GM21381 (cell line): ENCODE results near the gene RALGPS1.

ENCODE experiments used
- ATAC-seq: cut with Tn5 transposase; IDR thresholded peaks from one replicate; pipeline ENCODE4 v1.9.1; 2021; ENCODE audit warnings: mild to moderate bottlenecking, moderate library complexity; ENCODE audit not compliant: unreplicated experiment

The RALGPS1 gene

DNA sequence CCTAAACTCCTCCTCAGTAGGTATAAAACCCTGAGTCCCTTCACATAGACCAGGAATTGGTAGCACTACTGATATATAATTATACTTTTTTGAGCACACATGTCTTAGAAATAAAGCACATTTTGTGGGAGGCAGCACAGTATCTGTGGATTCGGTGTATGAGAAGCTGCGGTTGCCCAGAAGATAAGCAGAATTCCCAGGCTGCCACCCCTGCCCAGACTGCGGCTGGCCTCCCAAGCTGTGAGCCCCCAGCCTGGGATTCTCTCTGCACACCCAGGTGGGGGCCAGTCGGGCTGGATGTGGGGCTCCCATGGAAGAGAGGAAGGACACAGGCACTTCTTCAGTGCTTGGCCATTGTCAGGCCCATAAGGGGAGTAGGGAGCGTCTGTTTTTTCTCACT lies 233.4 kb downstream of the RALGPS1 start:
- no peak for ATAC-seq

DNA sequence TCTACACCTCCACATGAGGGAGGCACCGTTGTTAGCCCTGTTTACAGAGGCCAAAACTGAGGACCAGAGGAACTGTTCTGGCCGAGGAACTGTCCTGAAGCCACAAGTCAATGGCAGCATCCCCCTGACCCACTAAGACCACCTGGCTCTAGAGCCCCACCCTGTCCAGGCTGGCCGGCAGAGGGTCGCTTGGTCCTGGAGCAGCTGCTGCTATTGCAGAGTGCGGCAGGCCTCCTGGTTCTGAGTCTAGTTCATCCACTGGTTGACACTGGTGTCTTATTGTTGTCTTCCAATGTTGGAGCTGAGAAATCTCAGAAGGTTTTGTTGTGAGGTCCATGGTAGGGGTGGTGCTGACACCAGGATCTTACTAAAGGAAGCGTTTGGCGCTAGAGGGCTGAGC lies 234.4 kb downstream of the RALGPS1 start:
- ATAC-seq: no peak

DNA sequence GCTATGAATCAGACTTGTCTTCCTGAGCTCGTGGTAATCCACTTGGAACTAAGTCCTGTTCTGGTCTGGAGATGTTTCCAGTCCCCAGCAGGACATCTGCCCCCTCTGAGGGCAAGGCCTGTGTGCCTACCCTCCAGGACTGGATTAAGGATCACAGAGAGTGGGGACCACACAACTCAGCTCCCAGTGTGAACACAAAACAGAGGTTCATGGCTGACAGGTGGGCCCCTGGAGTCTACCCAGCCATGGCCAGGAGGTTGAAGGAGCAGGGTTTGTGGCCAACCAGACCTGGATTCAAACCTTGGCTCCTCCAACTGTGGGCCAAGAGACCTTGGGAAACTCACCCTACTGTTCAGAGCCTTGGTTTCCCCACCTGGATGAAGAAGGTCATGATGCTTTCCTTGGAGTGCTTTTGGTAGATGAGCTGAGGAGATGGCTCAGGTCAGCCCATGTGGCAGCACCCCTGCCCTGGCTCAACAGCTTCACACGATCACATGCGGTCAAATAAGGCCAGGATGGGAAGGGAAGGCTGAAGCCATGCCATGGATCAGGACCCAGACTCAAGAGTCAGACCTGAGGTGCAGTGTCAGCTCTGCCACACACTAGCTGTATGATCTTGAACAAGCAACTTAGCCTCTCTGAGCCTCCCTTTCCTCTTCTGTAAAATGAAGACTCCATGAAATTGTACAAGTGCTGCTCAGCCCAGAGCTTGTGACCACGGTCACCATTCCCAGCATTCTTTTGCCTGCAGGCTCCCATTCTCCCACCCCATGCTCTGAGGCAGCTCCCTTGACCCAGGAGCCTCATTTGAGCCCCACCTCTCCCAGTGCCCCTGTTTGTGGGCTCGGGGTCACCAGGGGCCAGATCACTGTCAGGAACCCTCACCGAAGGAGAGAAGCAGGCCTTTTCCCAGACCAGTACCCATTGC lies 235.1 kb downstream of the RALGPS1 start:
- ATAC-seq: no peak

DNA sequence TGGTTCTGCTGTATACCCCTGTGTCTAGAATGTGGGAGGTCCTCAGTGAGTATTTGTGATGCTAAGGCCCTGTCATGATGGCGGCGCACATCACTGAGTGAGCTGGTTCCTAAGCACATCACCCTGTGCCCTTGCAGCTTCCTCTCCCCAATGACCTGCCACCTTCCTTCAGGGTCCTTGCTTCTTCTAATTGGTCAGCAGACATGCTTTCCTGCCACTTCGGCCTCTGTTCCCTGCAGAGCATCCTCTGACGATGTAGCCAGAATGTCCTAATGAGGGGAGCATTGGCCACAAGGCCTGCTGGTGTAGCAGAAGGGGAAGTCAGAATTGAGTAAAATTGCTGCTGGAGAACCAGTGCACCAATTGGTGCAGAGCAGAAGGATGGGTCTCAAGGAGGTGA lies 238.9 kb downstream of the RALGPS1 start:
- no peak for ATAC-seq

DNA sequence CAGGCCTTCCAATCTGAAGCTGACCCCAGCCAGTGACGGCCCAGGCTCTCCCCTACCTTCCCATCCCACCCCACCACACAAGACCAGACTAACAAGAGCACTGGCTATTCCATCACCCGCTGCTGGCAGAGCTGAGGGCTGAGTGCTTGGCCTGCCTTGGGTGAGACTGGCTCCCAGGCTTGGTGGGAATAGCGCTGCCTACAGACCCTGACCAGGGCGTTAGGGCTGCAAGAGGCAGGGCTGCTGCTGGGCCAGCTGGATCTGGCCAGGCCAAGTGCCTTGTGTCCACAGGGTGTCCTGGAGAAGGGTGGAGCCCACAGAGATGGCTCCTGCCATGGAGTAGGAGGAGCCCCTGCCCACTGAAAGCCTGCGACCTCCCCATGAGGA lies 239.4 kb downstream of the RALGPS1 start:
- ATAC-seq: no peak

DNA sequence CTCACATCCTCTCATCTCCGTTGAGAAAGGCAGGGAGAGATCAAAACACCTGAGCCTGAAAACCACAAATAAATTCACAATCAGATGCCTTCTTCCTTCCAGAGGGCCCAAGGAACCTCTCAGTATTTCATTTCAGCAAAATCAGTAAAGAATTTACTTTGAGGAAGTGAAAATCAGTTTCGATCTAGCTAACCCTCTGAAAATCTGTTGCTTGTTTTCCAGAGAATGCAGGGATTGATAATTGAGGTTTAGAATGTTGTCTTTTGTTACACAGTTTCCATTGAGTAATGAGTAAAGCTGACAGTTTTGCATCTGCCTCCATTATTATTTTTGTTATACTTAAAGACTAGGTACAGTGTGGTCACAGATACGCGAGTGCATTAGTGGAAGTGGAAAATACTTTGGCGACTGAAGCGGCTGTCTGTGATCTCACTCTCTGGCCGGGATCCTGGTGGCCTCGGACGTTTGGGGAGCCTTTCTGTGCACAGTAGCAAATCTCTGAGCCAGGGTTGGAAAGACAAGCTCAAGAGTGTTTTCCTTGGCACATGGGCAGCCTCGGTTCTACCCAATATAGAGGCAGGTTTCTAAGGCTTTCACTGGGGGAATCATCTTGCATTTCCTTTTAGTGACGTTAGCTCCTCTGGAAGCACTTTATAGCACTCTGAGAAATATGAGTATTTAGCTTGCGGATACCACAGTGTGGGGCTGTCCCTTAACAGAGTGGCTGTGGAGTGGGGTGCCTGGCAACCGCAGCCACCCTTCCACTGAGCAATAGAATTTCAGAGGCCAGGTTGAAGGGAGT lies 240.0 kb downstream of the RALGPS1 start:
- ATAC-seq: peak; percentile 53

DNA sequence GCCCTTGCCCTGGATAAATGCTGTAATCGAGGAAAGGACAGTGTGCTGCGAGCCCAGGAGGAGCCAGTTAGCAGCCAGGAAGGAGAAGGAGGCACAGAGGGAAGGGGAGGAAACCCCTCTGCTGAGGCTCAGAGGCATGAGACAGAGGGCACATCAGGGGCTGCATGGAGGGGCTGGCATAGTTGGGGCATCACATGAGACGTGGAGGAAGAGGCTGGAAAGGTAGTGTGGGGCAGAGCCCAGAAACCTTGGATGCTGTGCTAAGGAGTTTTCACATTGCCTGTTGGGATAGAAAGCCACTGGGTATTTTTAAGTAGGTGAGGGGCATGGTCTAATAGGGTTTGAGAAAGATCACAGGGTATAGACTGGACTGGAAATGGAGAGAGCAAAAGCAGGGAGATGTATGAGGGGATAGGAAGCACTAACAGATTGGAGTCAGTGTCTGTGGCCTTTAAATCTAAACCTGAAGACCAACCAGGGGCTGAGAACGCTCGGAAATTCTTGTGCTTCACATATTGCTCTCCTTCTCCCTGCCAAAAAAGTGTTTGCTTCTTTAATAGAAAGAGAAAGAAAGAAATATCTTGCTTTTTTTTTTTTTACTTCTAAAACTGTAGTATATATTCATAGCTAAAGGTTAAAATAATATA lies 240.9 kb downstream of the RALGPS1 start:
- no peak for ATAC-seq

DNA sequence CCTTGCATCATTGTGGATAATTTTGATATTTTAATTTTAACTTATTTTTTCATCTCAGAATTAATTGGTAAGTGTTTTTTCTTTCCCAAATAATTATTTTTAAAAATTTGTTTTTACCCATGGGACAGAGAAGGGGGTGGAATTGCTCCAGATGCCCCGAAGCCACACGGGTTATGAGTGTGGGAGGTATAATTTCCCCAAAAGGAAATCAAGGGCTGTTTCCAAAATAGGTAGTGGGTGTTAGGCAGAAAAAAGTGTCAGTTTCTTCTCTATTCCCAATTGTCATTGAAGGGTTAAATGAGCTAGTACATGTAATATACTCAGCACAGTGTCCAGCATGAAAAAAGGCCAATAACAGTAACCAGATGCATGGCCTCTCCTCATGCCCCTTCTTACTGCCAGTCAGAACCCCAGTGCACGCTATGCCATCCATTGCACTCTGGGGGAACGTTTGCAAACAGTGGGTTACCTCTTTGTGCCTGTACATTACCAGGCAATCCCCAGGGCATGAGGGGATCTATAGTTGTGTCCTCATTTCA lies 244.3 kb downstream of the RALGPS1 start:
- no peak for ATAC-seq

DNA sequence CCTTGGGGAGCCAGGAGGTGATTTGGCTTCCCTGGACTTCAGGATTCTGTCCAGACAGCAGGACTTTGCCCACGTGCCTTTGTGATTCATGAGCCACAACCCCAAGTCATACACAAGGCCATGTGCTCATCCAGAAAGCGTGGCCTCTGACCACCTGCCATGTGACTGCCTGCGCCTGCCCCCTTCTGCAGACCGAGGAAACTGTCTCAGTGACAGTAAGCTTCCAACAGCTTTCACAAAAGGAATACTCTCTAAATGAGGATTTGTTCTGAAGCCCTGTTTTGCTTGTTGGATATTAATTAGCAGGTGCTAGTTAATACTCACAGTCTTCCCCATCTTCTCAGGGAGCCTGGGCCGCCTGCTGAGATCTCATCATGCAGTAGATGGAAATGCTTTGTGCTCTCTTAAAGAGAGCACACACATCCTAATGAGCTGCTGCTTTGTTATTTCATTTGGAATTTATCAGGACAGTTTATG lies 244.8 kb downstream of the RALGPS1 start:
- no peak for ATAC-seq

DNA sequence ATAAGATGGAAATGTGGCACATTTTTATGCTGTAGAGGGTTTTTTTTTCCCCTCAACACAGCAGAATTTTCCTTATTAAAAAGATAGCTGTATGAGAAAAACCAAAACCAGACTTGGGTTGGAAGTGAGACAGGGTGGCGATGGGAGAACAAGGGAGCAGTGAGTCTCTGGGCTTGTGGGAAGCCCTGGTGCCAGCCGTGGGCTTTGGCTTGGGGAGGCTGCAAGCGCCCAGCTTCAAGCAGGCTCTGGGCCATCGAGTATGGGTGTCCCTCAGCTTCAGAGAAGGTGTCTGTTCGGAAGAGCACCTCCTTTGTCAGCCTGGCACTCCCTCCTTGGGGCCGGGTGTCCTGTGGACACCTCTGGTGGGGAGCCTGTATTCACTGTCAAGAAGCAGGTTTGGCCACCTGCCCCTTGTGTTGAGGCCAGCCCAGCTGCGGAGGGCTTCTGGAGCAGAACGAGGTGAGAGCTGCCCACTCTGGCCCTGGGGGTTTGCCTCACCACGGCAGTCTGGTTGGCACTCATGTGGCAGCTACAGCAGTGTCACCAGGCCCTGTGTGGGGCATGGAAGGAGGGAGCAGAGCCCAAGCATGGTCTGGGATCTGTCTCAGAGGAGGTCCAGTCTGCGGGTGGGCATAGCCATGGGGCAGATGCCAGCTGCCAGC lies 245.5 kb downstream of the RALGPS1 start:
- ATAC-seq: no peak

DNA sequence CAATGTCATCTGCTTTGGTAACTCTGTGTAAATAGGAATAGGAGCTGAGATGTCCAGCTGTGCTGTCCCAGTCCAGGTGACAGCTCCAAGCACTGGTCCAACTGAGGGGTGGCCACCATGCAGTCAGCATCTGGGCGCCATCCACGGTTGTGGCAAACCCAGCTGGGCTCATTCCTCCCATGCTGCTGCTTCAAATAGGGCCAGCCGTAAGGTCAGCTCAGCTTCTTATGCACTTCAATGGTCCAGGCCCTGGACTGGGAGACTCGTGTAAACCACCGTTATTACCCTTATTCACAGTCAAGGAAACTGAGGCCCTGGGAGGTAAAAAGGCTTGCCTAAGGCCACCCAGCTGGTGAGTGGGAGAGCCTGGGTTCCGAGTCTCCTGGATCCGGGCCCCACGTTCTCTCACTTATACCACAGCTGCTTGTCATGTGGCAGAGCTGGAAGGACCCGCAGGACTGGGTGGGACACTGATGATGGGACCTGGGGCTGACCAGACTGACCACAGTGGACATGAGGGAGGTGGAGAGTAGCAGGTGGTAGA lies 246.6 kb downstream of the RALGPS1 start:
- ATAC-seq: no peak

DNA sequence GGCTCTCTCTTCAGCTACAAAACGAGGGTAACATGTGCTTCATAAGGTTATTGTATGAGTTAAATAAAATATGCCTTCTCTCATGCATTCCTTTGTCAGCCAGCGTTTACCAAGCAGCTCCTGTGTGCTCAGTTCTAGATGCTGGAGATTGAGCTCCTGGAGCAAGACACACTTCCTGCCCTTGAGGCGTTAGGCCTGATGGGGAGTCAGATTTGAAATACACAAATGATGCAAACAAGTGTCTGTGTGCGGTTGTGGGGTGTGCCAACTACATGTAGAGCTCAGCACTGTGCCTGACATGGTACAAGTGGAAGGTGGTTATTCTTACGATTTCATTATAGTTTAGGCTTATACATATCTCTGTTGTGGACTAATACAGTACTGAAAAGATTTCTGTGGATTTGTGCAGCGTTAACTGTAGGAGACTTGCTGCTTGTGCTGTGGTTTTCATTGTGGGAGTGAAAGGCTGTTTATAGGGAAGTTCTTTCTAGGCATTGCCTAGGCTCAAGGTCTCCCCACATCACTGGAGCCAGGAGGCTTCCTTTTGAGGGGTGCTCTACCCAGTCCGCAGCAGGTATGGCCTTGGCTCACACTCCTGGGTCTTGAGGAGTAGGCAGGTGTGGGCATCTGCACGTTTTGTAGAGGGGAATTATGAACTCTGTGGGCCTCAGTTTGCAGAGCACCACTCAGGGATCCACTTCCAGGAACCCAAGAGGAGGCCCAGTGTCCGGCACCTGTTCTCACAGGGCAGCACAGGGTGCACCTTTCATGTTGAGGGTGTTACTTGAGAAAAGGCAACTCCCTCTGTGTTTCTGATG lies 247.7 kb downstream of the RALGPS1 start:
- no peak for ATAC-seq

DNA sequence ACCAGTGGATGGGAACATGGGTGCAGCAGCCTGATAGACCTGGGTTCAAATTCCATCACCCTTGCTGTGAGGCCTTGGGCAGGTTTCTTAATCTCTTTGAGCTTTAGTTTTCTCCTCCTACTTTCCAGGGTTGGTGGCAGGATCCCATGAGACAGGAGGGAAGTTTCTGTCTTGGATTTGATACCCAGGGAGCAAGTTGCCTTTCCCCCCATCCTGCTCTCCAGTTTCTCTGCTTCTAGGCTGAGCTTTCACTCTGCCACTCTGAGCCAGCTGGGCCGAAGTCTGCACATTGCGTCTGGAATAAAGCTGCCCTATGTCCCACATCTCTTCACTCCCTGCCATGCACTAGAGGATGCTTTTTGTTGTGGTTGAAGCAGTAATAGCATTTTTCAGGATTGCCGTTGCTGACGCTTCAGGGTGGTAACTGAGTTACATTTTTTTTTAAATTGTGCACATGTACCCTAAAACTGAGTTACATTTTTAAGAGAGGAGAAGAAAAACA lies 248.3 kb downstream of the RALGPS1 start:
- ATAC-seq: no peak

DNA sequence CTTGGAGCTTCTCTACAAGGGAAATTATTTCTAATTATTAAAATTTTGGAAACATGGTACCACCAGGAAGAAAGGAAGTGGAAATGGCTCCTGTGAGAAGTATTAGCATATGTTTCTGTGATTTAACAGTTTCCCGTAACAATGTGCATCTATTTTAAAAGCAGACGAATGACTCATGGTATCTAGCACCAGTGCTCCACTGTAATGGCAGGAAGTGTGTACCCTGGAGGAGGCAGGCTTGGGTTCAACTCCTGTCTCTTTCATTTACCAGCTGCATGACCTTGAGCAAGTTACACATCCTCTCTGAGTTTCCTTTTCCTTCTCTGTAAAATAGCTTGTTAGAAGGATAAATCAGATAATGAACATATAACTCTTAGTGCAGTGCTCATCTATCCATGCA lies 248.8 kb downstream of the RALGPS1 start:
- ATAC-seq: no peak

DNA sequence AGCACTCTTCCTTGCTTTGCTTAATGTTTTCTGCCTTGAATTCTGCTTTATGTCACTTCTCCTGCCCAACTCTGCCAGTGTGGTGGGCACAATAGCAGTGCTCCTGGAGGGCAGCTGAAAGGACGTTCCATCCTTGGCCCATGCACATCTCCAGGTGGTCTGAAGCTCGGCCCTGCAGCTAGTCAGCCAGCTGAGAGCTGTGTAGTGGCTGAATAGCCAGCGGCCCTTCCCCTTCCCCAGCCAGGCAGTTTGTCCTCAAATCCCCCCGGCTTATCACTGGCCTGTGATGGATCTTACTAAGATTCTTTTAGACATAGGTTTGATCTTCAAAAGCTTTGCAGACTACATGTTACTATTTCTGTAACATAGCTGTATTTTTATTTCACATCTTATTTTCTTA lies 250.5 kb downstream of the RALGPS1 start:
- ATAC-seq: no peak

DNA sequence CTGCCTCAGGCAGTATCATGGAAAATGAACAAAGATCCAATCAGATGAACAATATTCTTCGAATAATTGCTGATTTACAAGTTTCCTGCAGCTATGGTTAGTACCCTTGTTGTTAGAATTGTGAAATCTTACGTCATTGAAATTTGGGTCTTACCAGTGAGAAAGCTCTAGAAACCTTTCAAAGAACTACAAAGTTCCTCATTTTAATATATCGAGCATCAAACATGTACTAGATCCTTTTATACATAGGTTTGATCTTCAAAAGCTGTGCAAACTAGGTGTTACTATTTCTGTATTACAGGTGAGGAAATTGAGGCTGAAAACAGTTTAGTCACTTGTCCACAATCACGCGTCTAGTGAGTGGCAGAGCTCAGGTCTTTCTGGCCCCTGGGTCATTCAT lies 251.5 kb downstream of the RALGPS1 start:
- no peak for ATAC-seq

DNA sequence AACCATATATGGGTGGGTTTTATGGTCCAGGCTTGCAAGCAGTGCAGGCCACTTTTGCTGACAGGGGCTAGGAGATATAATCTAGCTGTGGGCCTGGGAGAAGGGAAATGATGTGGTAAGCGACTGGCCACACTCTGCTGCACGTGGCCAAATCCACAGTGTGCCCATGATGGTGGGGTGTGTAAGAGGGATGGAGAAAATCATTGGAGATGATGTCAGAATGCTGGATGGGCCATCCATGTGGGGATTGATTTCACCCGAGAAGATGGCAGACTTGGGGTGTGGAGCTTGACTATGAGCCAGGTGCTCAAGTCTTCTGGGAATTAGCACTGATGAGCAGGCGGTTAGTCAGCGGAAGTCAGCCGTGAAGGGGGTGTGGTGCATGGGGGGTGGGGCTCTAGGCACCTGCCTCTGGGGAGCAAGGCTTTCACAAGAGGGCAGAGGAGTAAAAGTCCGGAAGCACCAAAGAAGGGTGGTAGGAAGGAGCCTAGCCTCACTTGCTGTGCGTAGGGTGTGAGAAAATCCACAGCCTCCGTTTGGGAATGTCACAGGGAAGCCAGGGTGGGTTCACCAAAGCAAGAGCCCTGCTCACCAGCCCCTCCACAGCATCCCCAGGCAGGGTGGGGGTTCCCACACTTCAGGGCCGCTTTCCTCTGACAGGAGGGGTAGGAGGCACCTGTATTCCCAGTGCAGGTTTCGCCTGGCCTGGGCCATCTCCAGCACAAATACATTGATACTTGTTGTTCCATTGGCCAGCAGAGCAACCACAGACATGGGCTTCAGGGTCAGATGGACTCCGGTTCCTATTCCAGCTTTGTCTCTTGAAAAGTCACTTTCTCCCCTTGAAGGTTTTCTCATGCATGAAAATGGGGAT lies 252.3 kb downstream of the RALGPS1 start:
- peak; percentile 61 for ATAC-seq

DNA sequence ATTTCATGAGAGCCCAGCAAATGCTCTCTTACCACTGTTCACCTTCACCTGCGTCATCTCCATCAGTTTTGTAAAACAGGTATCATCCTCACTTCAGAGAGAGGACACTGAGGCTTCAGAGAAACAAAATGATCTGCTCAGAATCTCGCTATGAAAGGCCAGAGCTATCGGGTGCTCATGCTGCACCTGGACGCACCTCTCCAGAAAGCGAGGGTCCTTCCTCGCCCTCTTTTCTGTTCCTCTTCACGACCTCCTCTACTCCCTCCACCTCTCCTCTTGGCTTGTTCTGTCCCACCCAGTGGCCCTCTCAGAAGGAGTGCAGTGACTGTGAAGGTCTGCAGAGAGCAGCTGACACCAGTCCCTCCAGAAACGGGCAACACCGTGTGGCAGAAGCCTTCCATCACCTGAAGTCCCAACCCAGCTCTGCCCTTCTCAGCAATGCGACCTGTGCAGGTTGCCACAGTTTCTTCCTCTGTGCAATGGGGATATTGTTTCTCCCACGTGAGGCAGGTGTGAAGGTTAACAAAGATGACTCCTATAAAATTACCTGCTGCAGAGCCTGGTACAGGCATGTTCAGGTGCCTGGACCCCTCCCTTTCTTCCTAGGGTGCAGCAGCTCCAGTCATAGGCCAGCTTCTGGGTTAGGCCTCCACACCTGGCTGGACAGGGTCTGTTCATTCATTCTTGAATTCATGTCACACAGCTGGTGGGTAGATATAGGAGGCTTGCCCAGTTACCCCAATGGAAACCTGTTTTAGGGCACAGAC lies 253.2 kb downstream of the RALGPS1 start:
- no peak for ATAC-seq
